SK-N-DZ (cell line): ENCODE data around the gene RNF32.
"Not testable (repeated sequence)": the region's sequence is repeated elsewhere in the genome, so short reads cannot be mapped to it uniquely, and the experiment has no call there.

Experiments used
- DNase-seq: peaks from one replicate; pipeline ENCODE4 v3.0.0-alpha.2; 2015; ENCODE audit warnings: low spot score

The RNF32 gene

DNA sequence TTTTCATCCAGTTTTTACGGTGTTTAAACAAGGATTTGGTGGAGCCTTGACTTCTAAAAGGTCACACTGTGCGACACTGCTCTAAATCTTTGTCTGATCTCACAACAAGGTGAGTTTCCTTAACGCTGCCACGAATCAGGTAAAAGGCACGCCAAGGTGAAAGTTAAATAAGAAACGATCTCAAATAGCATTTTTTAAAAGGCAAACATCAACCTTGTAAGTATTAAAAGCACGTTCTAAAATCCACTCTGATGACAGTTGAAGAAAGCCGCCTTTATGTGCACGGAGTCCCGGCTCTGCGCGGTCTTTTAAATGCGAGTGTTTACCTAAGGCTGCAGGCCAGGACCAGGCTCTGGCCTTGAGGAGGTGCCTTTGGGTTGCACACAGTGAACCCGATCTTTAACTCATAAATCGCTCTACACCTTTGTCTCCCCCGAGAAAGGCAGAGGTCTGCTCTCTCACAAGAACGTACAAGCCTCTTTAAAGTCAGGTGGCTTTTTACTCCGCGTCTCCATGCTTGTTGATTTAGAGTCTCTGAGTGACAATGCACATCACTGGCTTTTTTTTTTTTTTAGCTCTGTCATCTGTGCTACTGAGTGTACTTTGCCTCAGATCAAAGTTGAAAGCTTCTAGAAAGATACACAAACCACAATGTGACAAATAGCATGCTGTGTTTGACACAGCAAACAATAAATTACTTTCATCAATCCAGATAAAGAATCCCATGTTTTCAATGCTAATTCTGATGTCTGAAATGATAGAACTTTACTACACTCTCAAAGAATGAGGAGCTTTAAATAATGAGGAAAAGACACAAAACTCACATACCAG lies 25.9 kb upstream of the RNF32 start:
- no peak for DNase-seq

GRCh38 chr7:156616269-156617202 lies 24.0 kb upstream of the RNF32 start:
- no peak for DNase-seq

GRCh38 chr7:156617215-156617614 lies 23.4 kb upstream of the RNF32 start:
- no peak for DNase-seq

GRCh38 chr7:156618078-156618779 lies 22.3 kb upstream of the RNF32 start:
- no peak for DNase-seq

DNA sequence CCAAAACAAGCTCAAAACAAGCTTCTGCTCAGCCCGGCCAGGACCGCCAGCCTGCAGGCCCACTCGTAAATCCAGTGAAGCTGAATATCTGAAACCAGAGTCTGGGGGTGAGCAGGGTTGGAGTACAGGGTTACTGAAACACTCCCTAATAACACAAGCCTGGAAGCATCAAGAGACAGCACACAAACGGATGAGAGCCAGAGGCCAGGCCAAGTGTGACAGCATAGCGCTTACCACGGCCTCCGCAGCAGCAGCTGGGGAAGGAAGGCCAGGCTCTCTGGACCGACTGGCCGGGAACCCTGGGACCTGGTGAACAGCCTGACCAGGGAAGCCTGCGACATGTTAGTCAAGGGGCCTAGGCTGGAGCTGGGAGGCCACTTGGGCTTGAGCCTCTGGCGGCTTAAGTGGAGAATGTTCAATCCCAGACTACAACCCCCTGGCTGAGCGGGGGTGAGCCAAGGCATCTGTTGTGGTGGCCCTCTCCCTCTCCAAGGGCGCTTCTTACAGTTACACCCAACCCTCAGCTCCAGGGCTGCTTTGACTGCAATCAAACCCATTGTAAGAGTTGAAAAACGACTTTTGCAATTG lies 21.7 kb upstream of the RNF32 start:
- DNase-seq = no peak

GRCh38 chr7:156619488-156620290 lies 20.9 kb upstream of the RNF32 start:
- DNase-seq = not testable (repeated sequence)

DNA sequence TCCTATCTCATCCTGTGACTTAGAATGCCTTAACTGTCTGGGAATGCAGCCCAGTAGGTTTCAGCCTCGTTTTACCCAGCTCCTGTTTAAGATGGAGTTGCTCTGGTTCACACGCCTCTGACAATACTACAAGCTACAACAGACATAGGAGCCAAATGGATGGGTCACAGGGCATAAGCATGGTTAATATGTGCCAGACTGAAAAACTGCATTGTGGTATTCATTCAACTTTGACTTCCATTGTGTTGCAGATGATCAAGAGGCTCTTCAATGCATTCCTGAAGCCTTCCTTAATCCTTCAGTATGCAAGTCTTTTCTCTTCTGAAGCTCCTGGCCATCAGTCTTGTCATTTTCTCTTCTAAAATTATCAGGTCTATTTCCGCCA lies 20.3 kb upstream of the RNF32 start:
- no peak for DNase-seq

DNA sequence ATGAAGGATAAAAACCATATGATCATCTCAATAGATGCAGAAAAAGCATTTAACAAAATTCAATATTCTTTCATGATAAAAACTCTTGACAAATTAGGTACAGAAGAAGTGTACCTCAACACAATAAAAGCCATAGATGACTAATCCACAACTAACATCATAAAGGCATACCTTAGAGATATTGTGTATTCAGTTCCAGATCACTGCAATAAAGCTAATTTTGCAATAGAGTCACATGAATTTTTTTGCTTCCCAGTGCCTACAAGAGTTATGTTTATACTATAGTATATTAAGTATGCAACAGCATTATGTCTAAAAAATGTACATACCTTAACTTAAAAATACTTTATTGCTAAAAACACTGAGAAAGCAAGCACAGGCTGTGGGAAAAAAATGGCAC lies 18.9 kb upstream of the RNF32 start:
- no peak for DNase-seq

DNA sequence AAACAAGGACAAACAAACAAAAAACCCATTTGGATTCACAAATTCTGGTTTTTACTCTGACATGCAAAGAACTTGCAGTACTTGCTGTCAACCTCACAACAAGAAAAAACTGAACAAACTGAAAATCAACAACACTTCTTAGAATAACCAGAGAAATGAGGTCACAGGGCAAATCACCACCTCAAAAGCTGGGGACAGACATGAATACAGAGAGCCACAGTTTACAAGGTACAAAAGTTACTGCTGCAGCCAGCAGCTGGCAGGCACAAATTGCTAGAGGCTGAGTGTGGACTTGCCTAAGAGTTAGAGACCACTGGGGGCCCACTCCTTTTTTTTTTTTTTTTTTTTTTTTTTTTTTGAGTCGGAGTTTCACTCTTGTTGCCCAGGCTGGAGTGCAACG lies 15.0 kb upstream of the RNF32 start:
- DNase-seq = no peak

DNA sequence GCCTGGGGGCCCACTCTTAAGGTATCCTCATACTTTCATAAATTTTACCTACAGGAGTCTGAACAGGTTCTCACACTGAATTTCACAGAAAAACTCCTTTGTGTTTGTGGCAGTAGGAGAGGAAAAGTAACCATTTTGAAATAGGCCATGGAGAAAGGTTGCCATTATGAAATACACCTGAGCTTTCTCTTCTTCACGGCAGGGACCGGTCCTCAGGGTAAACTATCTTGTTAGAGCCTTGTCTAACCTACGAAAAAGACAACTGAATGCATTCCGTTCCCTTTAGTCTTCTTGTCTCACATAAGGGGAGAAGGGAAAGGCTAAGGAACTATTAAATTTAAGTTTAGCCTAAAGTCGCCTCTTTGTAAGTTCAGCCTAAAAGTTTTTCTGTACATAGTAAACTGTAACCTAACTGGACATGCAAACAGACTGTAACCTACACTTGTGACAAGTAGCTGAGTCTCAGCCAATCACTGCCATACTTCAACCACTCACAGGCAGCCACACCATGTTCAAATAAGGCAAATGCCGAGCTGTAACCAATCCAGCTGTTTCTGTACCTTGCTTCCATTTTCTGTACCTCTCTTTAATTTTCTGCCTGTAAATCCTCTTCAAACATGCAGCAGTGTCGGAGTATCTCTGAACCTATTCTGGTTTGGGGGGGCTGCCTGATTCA lies 14.2 kb upstream of the RNF32 start:
- DNase-seq = no peak

GRCh38 chr7:156628562-156628961 lies 12.0 kb upstream of the RNF32 start:
- no peak for DNase-seq

DNA sequence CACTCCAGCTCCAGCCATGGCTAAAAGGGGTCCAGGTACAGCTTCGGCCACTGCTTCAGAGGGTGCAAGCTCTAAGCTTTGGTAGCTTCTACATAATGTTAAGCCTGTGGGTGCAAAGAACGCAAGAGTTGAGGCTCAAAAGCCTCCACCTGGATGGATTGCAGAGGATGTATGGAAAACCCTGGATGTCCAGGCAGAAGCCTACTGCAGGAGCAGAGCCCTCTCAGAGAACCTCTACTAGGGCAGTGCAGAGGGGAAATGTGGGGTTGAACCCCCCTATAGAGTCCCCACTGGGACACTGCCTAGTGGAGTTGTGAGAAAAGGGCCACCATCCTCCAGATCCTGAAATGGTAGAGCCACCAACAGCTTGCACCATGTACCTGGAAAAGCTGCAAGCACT lies 10.7 kb upstream of the RNF32 start:
- DNase-seq = no peak

DNA sequence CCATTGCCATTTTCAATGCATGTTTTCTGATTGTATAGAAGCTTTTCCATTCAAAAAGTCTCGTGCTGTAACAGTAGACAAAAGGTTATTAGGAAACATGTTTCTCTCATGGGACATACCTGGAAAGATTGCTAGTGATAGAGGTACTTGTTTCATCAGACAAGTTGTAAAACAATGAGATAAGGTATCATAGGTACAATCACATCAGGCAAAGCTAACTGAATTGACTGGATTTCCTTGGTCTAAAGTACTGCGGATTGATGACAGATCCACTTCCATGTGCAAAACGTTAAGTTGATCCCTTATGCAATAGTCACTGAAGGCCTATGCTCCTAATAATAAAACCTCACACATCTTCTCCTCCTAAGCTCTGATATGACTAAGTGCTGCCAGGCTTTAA lies 6.5 kb upstream of the RNF32 start:
- DNase-seq = no peak

GRCh38 chr7:156635529-156636385 lies 4.8 kb upstream of the RNF32 start:
- DNase-seq = no peak

DNA sequence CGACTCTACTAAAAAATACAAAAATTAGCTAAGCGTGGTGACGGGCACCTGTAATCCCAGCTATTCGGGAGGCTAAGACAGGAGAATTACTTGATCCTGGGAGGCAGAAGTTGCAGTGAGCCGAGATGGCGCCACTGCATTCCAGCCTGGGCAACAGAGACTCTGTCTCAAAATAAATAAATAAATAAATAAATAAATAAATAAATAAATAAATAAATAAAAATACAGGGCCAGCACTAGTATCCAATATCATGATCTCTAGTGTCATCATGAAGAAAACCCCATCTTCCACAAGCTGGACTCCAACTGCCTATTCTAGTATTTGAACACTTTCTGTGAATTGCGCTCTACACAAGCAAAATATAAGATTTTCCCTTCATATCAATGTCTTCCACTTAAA lies 3.5 kb upstream of the RNF32 start:
- not testable (repeated sequence) for DNase-seq

DNA sequence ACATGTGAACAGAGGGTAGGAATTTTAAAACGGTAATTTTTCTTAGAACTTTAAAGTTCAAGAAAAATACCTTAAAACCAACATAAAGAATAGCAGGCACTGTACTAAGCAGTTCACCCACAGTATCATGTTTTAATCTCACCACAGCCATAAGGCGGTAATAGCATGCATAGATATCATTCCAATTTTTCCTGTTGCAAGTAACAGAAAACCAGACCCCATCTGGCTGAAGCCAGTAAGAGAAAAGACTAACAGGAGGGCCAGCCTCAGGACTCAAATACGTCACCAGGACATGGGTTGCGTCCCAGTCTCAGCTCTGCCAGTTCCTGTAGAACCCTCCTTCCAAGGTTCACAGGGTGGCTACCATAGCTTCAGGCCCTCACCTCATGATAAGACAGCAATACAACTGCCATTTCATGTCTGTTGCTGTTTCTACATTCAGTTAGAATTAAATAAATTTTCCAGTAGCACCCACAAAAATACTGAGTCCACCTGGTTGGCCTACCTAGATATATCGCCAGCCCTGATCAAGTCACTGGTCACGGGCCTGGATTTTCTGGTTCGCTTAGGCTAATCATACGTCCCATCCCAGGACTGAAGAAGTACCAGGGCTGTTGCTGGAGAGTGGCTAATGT lies 2.0 kb upstream of the RNF32 start:
- DNase-seq = no peak

DNA sequence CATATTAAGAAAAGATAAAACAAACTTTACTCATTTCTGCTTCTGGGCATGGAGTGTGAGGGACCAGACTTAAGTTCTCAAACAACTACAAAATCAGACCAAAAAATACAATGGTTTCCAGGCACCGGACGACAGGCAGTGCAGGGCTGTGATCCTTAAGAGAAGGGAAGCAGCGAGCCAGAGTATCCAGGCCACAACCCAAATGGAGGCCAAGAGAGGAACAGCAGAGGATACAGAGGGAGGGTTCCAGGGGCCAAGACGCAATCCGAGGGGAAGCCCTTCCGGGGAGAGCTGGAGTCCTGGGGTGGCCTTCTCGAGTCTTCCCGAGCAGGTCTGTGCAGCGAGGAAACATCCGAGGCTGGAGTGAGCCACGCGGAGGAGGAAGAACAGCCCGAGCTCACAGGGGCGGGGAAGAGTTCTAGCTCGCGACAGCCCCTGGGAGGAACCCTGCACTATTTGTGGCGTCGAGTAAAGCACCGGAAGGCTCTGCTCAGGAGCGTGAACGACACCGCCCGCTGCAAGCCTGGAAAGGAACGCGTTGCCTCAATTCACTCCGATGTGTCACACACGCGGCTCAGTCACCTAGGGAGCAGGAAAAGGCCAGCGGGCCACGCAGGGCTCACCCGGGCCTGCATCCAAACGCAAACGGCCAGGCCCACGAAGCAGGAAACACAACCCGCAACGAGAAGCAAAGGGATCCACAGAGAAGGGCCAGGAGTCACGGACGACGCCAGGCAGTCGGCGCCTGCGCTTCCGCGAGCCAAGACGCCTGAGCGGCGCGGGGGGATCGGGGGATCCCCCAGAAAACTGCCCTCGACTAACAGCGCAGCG lies 933 bp upstream of the RNF32 start:
- no peak for DNase-seq

- no peak for DNase-seq
These were observed 443 bp downstream of the RNF32 start for GRCh38 chr7:156640949-156641485.
